ENCODE measurements around the gene C9orf153. TPM values are rescaled to one million over a fixed set of nuclear protein-coding genes. Genes with fewer than 3 reads are reported as not detected.
"Not testable (repeated sequence)": the region's sequence is repeated elsewhere in the genome, so short reads cannot be mapped to it uniquely, and the experiment has no call there.

C9orf153 gene
- 0.72 TPM for total RNA-seq (ENCODE audit: insufficient read depth, low replicate concordance)

- no peak for DNase-seq (ENCODE audit: low spot score)
These were observed at the start of gene C9orf153 for GRCh38 chr9:86259557-86259956. C9orf153 (minus strand) TSS chr9:86259657; CDS start chr9:86229603, 30,054 bp downstream.

GRCh38 chr9:86308687-86309086 lies 49.2 kb upstream of the C9orf153 start:
- DNase-seq (ENCODE audit: low spot score): no peak

- DNase-seq (ENCODE audit: low spot score): no peak
These were observed 44.8 kb upstream of the C9orf153 start for GRCh38 chr9:86304236-86304730.

- no peak for DNase-seq (ENCODE audit: low spot score)
These were observed 44.0 kb upstream of the C9orf153 start for GRCh38 chr9:86303316-86303975.

GRCh38 chr9:86301686-86302085 lies 42.2 kb upstream of the C9orf153 start:
- no peak for DNase-seq (ENCODE audit: low spot score)

GRCh38 chr9:86300701-86301100 lies 41.2 kb upstream of the C9orf153 start:
- no peak for DNase-seq (ENCODE audit: low spot score)

GRCh38 chr9:86298873-86299272 lies 39.4 kb upstream of the C9orf153 start:
- no peak for DNase-seq (ENCODE audit: low spot score)

- DNase-seq (ENCODE audit: low spot score): not testable (repeated sequence)
These were observed 30.9 kb upstream of the C9orf153 start for GRCh38 chr9:86290341-86290740.

- no peak for DNase-seq (ENCODE audit: low spot score)
These were observed 29.2 kb upstream of the C9orf153 start for GRCh38 chr9:86288499-86289198.

GRCh38 chr9:86287013-86287412 lies 27.6 kb upstream of the C9orf153 start:
- peak; percentile 26 for DNase-seq (ENCODE audit: low spot score)

- no peak for DNase-seq (ENCODE audit: low spot score)
These were observed 26.8 kb upstream of the C9orf153 start for GRCh38 chr9:86286278-86286677.

GRCh38 chr9:86285261-86285660 lies 25.8 kb upstream of the C9orf153 start:
- DNase-seq (ENCODE audit: low spot score): no peak

GRCh38 chr9:86282979-86283535 lies 23.6 kb upstream of the C9orf153 start:
- DNase-seq (ENCODE audit: low spot score): no peak

- peak; percentile 97 for DNase-seq (ENCODE audit: low spot score)
These were observed 22.9 kb upstream of the C9orf153 start, which contains the start of gene ISCA1 for GRCh38 chr9:86282077-86282978. ISCA1 (minus strand) TSS chr9:86282538; CDS start chr9:86282458, 80 bp downstream.

- DNase-seq (ENCODE audit: low spot score): no peak
These were observed 22.2 kb upstream of the C9orf153 start for GRCh38 chr9:86281593-86282076.

- DNase-seq (ENCODE audit: low spot score): no peak
These were observed 21.1 kb upstream of the C9orf153 start for GRCh38 chr9:86280580-86280979.

GRCh38 chr9:86279839-86280238 lies 20.4 kb upstream of the C9orf153 start:
- no peak for DNase-seq (ENCODE audit: low spot score)

- no peak for DNase-seq (ENCODE audit: low spot score)
These were observed 17.6 kb upstream of the C9orf153 start for GRCh38 chr9:86277072-86277471.

GRCh38 chr9:86275962-86276361 lies 16.5 kb upstream of the C9orf153 start:
- no peak for DNase-seq (ENCODE audit: low spot score)

- DNase-seq (ENCODE audit: low spot score): no peak
These were observed 15.6 kb upstream of the C9orf153 start for GRCh38 chr9:86274821-86275643.

All from umbilical cord (tissue), 2 donors.